Activated CD4-positive, alpha-beta T cell treated with anti-CD3 and anti-CD28 coated beads, Interleukin-2, amount 10 ng/mL, durations not matched to agents 24 days and 14 days (primary cell): ENCODE measurements around the gene MORC3. TPM values are rescaled to one million over a fixed set of nuclear protein-coding genes. Genes with fewer than 3 reads are reported as not detected.

Source experiments
- DNase-seq: peaks from one replicate; pipeline ENCODE4 v3.0.0; 2022
- H3K27ac Mint-ChIP-seq: one replicate; pipeline ENCODE4 v1.8.0; 2022; ENCODE audit warnings: mild to moderate bottlenecking, mixed read lengths
- H3K27me3 Mint-ChIP-seq: one replicate; pipeline ENCODE4 v1.8.0; 2022; ENCODE audit warnings: mixed read lengths
- H3K36me3 Mint-ChIP-seq: one replicate; pipeline ENCODE4 v1.8.0; 2022; ENCODE audit warnings: low read depth, mild to moderate bottlenecking, mixed read lengths
- H3K4me1 Mint-ChIP-seq: one replicate; pipeline ENCODE4 v1.8.0; 2021; ENCODE audit warnings: mixed read lengths
- H3K4me3 Mint-ChIP-seq: one replicate; pipeline ENCODE4 v1.8.0; 2022; ENCODE audit warnings: mild to moderate bottlenecking, moderate library complexity, mixed read lengths
- H3K9me3 Mint-ChIP-seq: one replicate; pipeline ENCODE4 v1.8.0; 2021; ENCODE audit warnings: mixed read lengths
- intact Hi-C: fragments of 100-400 bp; cut with micrococcal nuclease; formaldehyde crosslinking; loops from one replicate; pipeline ENCODE4 v1.15.1; 2023
- total RNA-seq: library from RNA; stranded (reverse); gene quantifications from 2 replicates; pipeline ENCODE4 v1.2.3, GENCODE V29; 2022

Gene MORC3
- total RNA-seq, 1 donor from 2014 or later: 24.8 TPM

- H3K27ac Mint-ChIP-seq: no peak overlapping the region
- peaks cover 2% of the 10 kb centered on the region for H3K4me1 Mint-ChIP-seq
- H3K4me3 Mint-ChIP-seq: no peak overlapping the region
- no peaks in the 10 kb centered on the region for H3K9me3 Mint-ChIP-seq
- H3K36me3 Mint-ChIP-seq: peaks cover 52% of the 10 kb centered on the region
- intact Hi-C loops: no loop called here
- DNase-seq: no peak
- no peaks in the 10 kb centered on the region for H3K27me3 Mint-ChIP-seq
These were observed 24.9 kb downstream of the MORC3 start for GRCh38 chr21:36344931-36345330.

- intact Hi-C loops: no loop called here
- H3K36me3 Mint-ChIP-seq: peaks cover 54% of the 10 kb centered on the region
- no peak overlapping the region for H3K27ac Mint-ChIP-seq
These were observed 27.4 kb downstream of the MORC3 start for GRCh38 chr21:36347278-36347961.

DNA sequence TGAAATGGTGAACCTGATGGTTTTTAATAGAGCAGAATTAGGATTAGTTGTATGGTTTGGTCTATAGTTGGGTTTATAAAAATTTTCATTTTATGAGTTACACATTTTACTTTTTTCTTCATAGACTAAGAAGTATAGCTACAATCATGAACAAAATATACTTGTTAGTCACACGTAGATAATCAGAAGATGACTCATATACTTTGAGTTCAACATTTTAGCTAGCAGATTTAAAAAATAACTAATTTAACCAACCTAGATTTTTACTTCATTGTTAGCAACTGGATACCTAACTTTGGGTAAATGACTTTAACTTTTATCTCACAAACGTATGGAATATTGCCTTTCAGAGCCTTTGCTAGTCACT, 27.9 kb downstream of the MORC3 start:
- Mint-ChIP-seq H3K27ac (no peak overlapping the region), H3K36me3 (peaks cover 57% of the 10 kb centered on the region), H3K4me1 (peaks cover 2% of the 10 kb centered on the region), H3K9me3 (no peaks in the 10 kb centered on the region), H3K4me3 (no peak overlapping the region), H3K27me3 (no peaks in the 10 kb centered on the region)
- no peak for DNase-seq
- intact Hi-C loops: no loop called here

More at GRCh38 chr21:36347278-36347961, 27.4 kb downstream of the MORC3 start:
- Mint-ChIP-seq H3K4me1 (peaks cover 2% of the 10 kb centered on the region), H3K4me3 (no peak overlapping the region), H3K9me3 (no peaks in the 10 kb centered on the region), H3K27me3 (no peaks in the 10 kb centered on the region)
- DNase-seq: no peak

DNA sequence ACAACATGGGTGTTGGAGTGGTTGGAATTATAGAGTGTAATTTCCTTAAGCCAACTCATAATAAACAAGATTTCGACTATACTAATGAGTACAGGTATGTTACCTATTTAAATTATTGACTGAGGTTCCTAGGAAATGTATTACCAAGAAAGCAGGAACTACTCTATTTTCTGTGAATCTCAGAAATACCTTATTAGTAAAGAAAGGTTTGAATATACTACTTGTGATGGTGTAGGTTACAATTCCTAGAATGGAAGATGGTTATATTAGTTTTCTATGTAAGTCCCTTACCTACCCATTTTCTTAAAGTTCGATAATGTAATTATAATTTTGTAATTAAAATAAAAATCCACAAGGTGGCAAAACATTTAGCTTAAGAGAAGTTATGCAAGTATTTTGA, 29.3 kb downstream of the MORC3 start:
- Mint-ChIP-seq H3K4me3 (no peak overlapping the region), H3K27ac (no peak overlapping the region), H3K36me3 (peaks cover 55% of the 10 kb centered on the region), H3K27me3 (no peaks in the 10 kb centered on the region), H3K4me1 (peaks cover 2% of the 10 kb centered on the region), H3K9me3 (no peaks in the 10 kb centered on the region)
- intact Hi-C loops: no loop called here
- no peak for DNase-seq

- Mint-ChIP-seq H3K4me1 (peaks cover 5% of the 10 kb centered on the region), H3K36me3 (peaks cover 55% of the 10 kb centered on the region), H3K9me3 (no peaks in the 10 kb centered on the region), H3K27ac (no peak overlapping the region), H3K27me3 (no peaks in the 10 kb centered on the region), H3K4me3 (no peak overlapping the region)
- intact Hi-C loops: no loop called here
- no peak for DNase-seq
These were observed 30.4 kb downstream of the MORC3 start for GRCh38 chr21:36350282-36350910.

GRCh38 chr21:36354918-36355680, 35.1 kb downstream of the MORC3 start:
- Mint-ChIP-seq H3K4me1 (peaks cover 3% of the 10 kb centered on the region), H3K27me3 (no peaks in the 10 kb centered on the region), H3K4me3 (no peak overlapping the region), H3K9me3 (no peaks in the 10 kb centered on the region), H3K27ac (no peak overlapping the region), H3K36me3 (peaks cover 35% of the 10 kb centered on the region)
- no peak for DNase-seq
- intact Hi-C loops: no loop called here

DNA sequence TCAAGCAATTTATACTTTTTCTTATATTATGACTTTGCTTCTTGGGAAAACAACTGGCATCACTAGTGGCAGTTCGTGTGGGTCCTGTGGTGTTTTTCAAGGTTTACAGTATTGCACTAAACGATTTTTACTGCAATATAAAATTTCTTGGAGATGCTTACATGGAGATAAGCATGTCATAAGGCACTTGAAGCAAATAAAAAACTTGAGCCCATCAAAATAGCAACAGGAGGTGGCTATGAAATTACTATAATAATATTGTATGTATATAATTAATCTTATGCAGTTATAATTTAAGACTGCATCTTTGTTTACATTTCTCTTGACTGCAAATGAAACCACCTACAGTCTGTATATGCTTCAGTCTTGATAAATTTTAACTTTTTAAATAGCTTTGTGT, 35.9 kb downstream of the MORC3 start:
- intact Hi-C loops: no loop called here
- Mint-ChIP-seq H3K27me3 (no peaks in the 10 kb centered on the region), H3K4me1 (peaks cover 3% of the 10 kb centered on the region), H3K9me3 (no peaks in the 10 kb centered on the region), H3K4me3 (no peak overlapping the region), H3K27ac (no peak overlapping the region), H3K36me3 (peaks cover 38% of the 10 kb centered on the region)
- DNase-seq: no peak

DNA sequence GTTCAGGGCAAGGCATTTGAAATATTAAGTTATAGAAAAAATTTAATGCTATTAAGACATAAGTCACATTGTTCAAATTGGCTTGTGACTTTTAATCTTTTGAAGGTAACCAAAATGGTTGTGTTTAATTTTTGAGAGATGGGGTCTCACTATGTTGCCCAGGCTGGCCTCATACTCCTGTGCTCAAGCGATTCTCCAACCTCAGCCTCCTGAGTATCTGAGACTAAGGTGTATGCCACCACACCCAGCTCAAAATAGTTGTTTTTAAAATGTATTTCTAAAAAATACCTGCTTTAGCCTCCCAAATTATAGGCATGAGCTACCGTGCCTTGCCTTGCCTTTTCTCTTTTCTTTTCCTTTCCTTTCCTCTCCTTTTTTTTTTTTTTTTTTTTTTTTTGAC, 39.2 kb downstream of the MORC3 start:
- no peak overlapping the region for H3K27ac Mint-ChIP-seq
- peaks cover 3% of the 10 kb centered on the region for H3K4me1 Mint-ChIP-seq
- H3K36me3 Mint-ChIP-seq: peaks cover 40% of the 10 kb centered on the region

DNA sequence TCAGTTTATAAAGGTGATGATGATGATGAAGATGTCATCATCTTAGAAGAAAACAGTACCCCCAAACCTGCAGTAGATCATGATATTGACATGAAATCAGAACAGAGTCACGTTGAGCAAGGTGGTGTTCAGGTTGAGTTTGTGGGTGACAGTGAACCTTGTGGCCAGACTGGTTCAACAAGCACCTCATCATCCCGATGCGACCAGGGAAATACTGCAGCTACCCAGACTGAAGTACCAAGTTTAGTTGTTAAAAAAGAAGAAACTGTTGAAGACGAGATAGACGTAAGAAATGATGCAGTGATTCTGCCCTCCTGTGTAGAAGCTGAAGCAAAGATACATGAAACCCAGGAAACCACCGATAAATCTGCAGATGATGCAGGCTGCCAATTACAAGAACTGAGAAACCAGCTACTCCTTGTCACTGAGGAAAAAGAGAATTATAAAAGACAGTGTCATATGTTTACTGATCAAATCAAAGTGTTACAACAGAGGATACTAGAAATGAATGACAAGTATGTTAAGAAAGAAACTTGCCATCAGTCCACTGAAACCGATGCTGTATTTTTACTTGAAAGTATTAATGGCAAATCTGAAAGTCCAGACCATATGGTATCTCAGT, 49.2 kb downstream of the MORC3 start:
- H3K27me3 Mint-ChIP-seq: no peaks in the 10 kb centered on the region
- H3K4me3 Mint-ChIP-seq: no peak overlapping the region
- peaks cover 2% of the 10 kb centered on the region for H3K4me1 Mint-ChIP-seq
- intact Hi-C loops: no loop called here
- DNase-seq: no peak
- H3K36me3 Mint-ChIP-seq: peaks cover 69% of the 10 kb centered on the region
- no peaks in the 10 kb centered on the region for H3K9me3 Mint-ChIP-seq
- no peak overlapping the region for H3K27ac Mint-ChIP-seq

More for the DNA sequence above, 39.2 kb downstream of the MORC3 start:
- Mint-ChIP-seq H3K9me3 (no peaks in the 10 kb centered on the region), H3K27me3 (no peaks in the 10 kb centered on the region), H3K4me3 (no peak overlapping the region)
- intact Hi-C loops: no loop called here
- DNase-seq: no peak

DNA sequence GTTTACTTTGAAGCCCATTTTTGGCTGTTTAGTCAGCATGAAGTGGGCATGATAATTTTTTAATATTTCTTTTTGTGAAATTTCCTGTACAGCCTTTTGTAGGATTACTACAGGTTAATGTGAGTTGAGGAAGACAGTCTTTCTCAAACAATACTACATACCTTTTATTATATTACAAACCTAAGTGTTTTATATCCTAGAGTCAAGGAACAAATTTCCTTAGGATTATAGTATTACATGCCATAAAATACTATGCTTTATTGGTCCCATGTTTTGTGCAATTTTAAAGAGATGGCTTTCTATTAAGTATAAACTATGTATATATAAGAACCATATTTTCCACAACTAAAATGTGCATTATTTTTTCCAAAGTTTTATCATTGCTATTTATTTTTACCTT, 56.0 kb downstream of the MORC3 start:
- intact Hi-C loops: no loop called here

GRCh38 chr21:36377391-36377842, 57.4 kb downstream of the MORC3 start:
- H3K9me3 Mint-ChIP-seq: no peaks in the 10 kb centered on the region
- H3K27me3 Mint-ChIP-seq: no peaks in the 10 kb centered on the region
- H3K27ac Mint-ChIP-seq: no peak overlapping the region
- peaks cover 21% of the 10 kb centered on the region for H3K36me3 Mint-ChIP-seq
- intact Hi-C loops: no loop called here
- H3K4me1 Mint-ChIP-seq: peaks cover 3% of the 10 kb centered on the region
- H3K4me3 Mint-ChIP-seq: no peak overlapping the region
- DNase-seq: no peak

More for the DNA sequence above, 56.0 kb downstream of the MORC3 start:
- Mint-ChIP-seq H3K4me3 (no peak overlapping the region), H3K9me3 (no peaks in the 10 kb centered on the region), H3K27me3 (no peaks in the 10 kb centered on the region), H3K4me1 (no peaks in the 10 kb centered on the region), H3K36me3 (peaks cover 33% of the 10 kb centered on the region), H3K27ac (no peak overlapping the region)
- no peak for DNase-seq

GRCh38 chr21:36379251-36379650, 59.3 kb downstream of the MORC3 start:
- no peak for DNase-seq
- Mint-ChIP-seq H3K27ac (no peak overlapping the region), H3K4me1 (peaks cover 3% of the 10 kb centered on the region), H3K9me3 (no peaks in the 10 kb centered on the region), H3K27me3 (no peaks in the 10 kb centered on the region), H3K36me3 (peaks cover 14% of the 10 kb centered on the region), H3K4me3 (no peak overlapping the region)
- intact Hi-C loops: no loop called here

DNA sequence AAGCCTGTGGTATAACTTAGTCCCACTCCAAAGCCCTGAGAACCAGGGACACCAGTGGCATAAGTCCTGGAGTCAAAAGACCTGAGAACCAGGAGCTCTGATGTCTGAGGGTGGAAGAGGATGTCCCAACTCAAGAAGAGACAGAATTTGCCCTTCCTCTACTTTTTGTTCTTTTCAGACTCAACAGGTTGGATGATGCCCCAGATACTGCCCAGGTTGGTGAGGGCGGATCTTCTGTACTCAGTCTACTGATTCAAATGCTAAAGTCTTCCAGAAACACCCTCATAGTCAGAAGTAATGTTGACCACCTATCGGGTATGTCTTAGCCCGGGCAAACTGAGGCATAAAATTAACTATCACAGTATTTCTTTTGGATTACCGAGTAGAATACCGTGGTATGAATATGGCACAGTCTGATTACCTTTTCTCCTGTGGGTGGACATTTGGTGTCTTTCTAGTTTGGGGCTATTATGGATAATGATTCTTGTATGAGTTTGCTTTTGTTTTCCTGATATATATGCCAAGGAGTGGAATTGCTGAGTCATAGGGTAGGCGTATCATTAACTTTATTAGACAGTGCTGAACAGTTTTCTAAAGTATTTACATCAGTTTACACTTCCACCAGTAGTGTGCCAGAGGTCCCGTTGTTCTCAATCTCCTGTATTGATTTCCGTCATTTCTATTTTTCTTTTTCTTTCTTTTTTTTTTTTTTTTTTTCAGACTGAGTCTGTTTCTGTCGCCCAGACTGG, 62.0 kb downstream of the MORC3 start:
- no peaks in the 10 kb centered on the region for H3K9me3 Mint-ChIP-seq
- peak overlapping the region; percentile 16 for H3K27ac Mint-ChIP-seq
- peaks cover 11% of the 10 kb centered on the region for H3K36me3 Mint-ChIP-seq
- peaks cover 11% of the 10 kb centered on the region for H3K4me1 Mint-ChIP-seq
- H3K4me3 Mint-ChIP-seq: no peak overlapping the region
- no peaks in the 10 kb centered on the region for H3K27me3 Mint-ChIP-seq
- intact Hi-C loops: loop anchor here (10.0 kb wide), 1 partner anchor 317 kb away; the partner anchor contains the start of gene SETD4
- no peak for DNase-seq
